Stimulated activated CD8-positive, alpha-beta memory T cell treated with anti-CD3 and anti-CD28 coated beads, Interleukin-4, amount 100 ng/mL, for 1 hour (primary cell): ENCODE data around the gene DYNC2H1.

ENCODE experiments used
- DNase-seq, 2 donors: peaks; one replicate each; pipeline ENCODE4 v3.0.0-alpha.2; 2020; ENCODE audit warnings: low read depth in 2 of 2, low spot score in 1 of 2

The DYNC2H1 gene, protein sequence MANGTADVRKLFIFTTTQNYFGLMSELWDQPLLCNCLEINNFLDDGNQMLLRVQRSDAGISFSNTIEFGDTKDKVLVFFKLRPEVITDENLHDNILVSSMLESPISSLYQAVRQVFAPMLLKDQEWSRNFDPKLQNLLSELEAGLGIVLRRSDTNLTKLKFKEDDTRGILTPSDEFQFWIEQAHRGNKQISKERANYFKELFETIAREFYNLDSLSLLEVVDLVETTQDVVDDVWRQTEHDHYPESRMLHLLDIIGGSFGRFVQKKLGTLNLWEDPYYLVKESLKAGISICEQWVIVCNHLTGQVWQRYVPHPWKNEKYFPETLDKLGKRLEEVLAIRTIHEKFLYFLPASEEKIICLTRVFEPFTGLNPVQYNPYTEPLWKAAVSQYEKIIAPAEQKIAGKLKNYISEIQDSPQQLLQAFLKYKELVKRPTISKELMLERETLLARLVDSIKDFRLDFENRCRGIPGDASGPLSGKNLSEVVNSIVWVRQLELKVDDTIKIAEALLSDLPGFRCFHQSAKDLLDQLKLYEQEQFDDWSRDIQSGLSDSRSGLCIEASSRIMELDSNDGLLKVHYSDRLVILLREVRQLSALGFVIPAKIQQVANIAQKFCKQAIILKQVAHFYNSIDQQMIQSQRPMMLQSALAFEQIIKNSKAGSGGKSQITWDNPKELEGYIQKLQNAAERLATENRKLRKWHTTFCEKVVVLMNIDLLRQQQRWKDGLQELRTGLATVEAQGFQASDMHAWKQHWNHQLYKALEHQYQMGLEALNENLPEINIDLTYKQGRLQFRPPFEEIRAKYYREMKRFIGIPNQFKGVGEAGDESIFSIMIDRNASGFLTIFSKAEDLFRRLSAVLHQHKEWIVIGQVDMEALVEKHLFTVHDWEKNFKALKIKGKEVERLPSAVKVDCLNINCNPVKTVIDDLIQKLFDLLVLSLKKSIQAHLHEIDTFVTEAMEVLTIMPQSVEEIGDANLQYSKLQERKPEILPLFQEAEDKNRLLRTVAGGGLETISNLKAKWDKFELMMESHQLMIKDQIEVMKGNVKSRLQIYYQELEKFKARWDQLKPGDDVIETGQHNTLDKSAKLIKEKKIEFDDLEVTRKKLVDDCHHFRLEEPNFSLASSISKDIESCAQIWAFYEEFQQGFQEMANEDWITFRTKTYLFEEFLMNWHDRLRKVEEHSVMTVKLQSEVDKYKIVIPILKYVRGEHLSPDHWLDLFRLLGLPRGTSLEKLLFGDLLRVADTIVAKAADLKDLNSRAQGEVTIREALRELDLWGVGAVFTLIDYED (N-terminal part only)

DNA sequence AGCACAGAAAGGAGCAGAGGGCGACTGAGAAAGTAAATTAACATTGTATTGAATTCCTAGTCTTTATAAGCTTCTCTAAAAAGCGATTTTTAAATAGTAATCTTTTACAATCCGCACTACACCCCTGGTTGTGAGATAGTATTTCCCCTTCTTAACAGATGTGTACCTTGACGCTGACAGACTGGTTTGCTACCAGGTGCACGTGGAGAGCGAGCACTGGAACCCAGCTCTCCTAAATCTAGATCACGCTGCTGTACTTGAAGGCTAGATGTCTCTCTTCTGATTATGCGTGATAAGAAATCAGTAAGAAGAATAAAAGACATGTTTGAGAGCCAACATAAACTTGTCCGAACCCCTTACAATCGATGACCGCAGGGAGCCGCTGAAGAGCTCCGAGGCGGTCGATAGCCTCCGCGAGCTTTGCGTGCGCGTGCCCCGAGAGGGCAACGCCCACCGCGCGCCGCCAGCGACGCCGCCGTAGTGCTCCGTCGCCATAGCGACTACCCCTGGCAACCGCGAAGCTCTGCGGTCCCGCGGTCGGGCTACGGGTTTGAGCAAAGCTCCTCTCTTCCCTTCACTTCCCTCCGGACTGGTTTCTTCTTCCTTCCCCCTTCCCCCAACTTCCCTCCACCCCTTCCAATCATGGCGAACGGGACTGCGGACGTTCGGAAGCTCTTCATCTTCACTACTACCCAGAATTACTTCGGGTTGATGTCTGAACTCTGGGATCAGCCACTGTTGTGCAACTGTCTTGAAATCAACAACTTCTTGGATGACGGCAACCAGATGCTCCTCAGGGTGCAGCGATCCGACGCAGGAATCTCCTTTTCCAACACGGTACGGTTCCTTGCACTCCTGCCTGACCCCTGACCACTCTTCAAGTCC, at the start of gene DYNC2H1:
Gene DYNC2H1 (plus strand): TSS at position 494 of the 885 bp plus-strand sequence. CDS start 149 bp downstream, at position 643.
- DNase-seq, result peak; percentile 69 to 76

DNA sequence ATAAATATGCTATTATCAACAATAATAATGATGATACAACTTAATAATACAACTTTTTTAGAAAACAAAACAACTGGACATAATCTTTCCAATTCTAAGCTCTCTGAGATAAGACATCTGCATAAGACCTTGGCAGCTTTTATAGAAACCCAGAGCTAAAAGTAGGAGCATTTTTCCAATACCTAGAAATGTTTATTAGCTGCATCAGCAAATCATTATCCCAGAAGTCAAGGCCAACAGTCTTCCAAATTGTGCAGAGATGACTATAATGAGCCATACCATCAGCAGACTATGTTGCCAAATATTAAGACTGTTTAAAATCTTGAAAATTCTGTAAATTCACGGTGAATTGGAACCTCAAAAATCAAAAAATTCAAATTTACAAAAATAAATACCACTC, 47.6 kb upstream of the DYNC2H1 start:
- no peak for DNase-seq

DNA sequence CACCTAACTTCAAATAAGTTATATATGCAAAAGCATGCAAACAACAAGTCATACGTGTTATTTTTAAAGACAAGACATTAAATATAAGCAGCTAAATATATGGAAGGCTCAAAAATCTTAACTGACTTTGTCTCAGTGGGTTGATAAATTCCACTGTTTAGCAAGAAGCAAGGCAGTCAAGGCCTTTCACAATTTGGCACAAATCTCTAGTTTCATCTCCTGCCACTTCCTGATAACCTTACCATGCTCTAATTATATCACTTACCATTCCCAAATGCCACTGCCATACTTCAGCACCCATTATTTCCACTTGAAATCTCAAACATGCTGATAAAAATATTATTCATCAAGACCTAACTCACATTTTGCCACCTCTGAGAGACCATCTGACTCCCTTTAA, 42.1 kb upstream of the DYNC2H1 start:
- no peak for DNase-seq

DNA sequence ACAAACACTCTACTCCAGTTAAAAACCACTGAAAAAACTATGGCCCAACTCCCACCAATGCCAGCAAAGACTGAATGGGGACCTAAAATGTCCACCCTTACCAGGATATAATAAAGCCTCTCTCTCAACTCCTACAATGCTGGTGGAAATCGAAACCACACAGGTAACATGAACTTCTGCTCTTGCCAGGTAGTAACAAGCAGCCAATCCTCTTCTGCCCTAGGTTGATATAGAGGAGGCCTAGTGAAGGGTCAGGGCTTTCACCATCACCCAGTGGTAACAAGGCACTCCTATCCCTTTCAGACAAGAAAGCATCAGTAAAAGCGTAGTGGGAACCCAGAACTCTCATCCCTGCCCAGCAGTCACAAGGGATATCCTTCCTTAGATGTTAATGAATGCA, 39.9 kb upstream of the DYNC2H1 start:
- DNase-seq, result no peak

DNA sequence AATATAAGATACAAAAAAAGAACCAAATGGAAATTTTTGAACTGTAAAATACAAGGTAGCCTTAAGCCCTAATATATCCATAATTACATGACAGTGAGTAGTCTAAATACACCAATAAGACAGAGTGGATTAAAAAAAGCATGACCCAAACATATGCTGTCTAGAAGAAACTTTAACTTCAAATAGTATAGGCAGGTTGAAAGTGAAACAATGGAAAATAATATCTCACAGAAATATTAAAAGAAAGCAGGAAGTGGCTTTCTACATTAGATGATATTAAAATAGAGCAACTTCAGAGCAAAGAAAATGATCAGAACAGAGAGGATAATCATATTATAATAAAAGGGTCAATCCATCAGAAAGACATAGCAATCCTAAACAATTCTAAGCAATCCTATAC, 39.1 kb upstream of the DYNC2H1 start:
- no peak for DNase-seq

DNA sequence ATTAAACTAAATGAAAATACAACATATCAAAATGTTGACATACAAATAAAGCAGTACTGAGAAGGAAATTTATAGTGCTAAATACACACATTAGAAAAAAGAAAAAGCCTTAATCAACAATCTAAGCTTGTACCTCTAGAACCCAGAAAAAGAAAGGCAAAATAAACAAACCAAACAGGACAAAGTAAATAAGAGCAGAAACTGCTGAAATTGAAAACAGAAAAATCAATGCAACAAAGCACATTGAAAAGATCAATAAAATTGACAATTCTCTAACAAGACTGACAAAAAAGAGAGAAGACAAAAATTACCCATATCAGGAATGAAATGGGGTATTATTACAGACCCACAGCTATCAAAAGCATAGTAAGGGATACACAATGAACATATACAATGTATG, 38.2 kb upstream of the DYNC2H1 start:
- DNase-seq, result no peak

DNA sequence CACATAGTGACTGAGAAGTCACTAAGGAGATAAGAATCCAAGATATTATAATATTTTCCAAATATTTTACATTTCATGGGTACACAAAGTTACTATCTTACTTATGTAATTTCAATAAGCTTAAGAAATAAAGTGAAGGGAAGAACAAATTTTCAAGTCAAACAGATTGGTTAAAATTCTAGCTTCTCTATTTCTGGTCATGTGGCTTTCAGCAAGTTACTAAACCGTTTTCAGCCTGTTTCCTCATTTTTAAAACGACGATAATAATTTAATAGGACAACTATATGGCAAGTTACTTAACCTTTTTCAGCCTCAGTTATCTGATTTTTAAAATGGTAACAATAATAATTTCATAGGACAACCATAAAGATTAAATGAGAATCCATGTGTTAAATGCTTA, 32.9 kb upstream of the DYNC2H1 start:
- DNase-seq, result no peak

DNA sequence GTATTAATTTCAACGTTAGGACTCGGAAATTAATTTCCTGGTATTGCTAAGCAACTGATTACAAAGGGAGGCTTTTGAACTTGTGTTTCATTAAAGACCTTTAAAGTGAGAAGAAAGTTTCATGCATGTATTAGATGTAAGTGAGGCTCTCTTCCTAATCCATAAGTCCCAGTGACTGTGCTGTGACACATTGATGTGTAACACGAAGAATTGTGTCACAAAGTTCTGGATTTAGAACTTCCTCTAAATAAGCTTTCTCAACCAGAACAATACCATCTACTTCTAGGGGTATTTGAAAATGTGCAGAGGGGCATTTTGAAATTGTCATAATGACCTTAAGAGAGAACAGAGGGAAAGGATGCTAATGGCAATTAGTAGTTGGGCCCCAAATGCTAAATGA, 31.7 kb upstream of the DYNC2H1 start:
- no peak for DNase-seq

DNA sequence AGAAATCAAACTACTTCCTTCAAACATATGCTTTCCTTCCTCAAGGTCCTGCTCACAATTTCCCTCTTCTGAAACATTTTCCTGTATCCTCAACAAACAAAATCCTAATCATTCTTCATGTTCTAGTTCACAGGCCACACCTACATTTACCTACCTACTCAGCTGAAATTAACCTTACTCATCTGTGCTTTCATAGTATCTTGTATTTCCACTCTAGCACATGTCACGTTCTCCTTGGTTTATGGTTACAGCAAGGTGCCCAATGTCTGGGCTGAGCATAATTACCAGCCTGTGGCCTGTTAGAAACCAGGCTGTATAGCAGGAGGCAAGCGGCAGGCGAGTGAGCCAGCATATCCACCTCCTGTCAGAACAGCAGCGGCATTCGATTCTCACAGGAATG, 30.5 kb upstream of the DYNC2H1 start:
- no peak for DNase-seq

DNA sequence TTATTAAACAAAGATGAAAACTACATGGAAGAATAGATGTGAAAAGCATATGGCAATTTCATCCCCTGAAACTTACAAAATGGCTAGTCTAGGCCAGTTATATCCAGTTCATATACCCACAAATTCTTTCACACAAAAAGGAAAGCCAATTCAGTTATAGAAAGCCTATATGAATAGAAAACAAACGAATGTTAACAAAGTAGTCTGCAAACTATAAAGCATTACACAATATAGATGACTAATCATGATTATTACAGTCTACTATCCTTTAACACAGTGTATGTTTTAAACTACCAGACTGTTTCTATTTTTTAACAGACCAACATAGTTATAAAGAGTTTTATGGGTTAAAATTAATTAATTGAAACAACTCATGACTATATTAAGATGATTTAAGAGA, 29.4 kb upstream of the DYNC2H1 start:
- no peak for DNase-seq

DNA sequence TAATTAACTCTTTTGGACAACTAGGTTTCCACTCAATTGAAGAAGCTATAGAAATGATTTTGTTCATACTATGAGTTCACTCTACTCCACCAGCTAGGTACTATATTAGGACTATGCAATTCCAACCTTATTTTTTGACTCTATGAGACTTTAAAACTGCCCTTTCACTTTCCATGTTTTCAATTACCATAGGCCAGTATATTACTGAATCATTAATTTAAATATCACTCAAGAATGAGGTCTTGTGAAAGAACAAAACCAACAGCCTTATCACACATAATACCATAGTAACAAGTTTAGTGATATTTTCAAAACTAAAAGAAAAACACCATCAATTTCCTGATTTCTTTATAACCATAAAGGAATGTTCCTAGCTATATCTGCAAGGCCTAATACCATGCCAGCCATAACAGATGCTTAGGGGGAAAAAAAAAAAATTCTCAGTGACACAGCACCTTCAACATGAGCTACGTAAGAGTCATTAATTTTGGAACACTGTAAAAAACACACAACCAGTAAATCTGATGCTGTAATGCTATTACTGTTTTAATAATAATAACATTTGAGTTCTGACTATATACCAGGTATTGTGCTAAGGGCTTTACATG, 23.4 kb upstream of the DYNC2H1 start:
- DNase-seq, result no peak

DNA sequence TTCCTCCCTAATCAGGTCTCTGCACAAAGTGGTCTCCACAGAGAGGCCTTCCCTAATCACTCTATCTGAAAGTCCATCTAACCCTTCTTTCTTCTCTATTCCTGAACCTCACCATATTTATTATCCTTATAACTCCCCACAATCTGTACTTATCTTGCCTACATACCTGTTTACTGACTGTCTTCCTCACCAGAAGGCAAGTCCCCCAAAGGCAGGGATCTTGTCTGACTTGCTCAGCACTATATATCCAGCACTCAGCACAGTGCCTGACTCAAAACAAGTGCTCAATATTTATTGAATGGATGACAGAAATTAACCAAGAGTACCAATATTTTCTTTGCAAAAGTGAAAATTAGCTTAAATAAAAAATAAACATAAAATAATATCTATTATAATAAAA, 22.8 kb upstream of the DYNC2H1 start:
- no peak for DNase-seq

DNA sequence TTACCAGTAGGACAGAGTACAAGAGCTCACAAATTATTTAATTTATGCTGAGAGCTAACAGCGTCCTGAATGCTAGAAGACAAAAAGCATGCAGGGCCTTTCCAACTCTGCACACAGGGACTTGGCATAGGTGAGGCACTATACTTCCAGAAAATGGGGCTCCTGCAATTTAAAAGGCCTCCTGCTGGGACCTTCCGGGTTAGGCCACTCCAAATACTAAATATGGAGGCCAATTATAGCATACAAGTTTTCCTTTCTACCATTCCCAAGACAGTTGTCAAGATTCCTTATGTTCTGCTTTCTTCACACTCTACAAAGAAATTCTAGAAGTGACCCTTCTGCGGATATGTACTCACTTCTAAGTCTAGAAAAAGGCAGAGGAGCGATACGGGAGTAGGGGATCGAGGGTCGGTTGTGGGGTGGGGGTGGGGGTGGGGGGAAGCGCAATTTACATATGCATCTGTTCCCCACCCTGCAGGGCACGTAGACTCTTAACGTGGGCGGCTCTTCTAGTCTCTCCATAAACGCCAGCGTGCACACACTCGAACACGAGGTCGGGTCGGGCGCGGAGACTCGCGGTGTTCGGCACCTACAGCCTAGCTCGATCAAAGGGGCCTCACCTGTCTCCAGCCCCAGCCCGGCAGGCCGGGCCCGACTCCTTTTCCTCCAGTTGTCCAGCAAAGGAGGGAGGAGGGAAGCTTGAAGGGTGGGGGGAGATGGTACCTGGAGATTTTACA, 18.0 kb upstream of the DYNC2H1 start:
- DNase-seq, result no peak

DNA sequence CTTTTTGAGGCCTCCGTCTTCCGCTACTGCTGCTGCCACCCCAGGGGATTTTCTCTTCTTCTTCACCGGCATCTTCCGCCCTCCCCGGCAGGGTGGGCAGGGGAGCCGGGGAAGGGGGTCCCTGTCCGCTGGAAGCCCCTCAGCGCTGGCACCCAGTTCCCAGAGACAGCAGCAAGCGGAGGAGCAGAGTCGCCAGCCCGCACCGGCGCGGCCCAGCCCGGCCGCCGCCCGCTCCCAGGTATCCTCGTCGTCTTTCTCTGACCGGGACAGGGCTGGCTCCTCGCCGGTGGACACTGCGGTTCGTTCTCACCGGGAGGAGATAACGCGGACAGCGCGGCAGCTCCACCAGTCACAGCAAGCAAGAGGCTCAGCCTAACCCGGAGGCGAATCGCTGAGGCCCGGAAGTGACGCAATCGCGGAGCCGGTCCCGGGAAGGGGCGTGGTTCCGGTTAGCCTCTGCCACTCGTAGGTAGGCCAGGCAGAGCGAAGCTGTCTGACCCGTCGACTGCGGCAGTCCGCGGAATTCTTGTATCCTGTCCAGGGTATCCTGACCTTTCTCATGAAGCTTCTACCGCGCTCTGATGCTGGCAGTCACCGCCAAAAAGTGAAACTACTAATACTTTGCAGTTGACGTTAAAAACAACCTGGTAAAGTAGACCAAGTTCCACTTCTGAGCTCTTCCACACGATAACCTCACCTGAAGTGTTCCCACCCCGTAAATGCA, 17.3 kb upstream of the DYNC2H1 start, which contains the start of gene DCUN1D5:
Gene DCUN1D5 (minus strand): TSS at position 360 of the 724 bp plus-strand sequence. CDS start 288 bp downstream, at position 72.
- peak; percentile 90 to 95 for DNase-seq

DNA sequence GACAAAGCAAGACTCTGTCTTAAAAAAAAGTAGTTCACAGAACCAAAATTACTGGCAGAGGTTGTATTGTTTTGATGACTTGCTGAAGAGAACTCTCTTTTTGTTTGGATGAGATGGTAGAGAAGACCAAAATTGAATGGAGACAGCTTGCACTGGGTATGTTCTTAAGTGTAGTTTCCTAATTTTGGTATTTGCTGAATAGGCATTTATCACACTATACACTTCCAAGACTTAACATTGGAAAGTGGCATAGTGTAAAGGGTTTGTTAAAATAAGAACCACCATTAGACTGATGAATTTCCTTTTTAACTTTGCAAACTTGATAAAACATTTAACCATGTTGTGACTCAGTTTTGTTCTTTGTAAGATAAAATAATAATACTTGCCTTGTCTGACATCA, 11.9 kb upstream of the DYNC2H1 start:
- DNase-seq, result no peak

DNA sequence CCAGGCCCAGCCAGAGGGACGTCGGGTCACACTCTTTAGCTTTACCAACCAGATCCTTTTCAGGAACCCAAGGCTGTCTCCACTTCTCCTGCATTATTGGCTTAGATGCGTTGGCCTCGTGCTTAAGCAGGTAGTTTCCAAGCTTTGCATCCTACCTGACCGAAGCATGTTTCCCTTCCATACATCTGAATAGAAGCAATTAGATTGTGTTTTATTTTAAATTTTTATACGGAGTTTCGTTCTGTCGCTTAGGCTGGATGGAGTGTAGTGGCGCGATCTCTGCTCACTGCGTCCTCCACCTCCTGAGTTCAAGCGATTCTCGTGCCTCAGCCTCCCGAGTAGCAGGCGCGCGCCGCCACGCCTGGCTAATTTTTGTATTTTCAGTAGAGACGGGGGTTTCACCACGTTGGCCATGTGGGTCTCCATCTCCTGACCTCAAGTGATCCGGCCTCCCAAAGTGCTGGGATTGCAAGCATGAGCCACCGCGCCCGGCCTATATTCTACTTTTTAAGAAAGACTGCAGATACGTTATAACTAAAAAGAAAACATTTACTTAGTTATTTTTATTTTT, 677 bp downstream of the DYNC2H1 start:
- no peak for DNase-seq

DNA sequence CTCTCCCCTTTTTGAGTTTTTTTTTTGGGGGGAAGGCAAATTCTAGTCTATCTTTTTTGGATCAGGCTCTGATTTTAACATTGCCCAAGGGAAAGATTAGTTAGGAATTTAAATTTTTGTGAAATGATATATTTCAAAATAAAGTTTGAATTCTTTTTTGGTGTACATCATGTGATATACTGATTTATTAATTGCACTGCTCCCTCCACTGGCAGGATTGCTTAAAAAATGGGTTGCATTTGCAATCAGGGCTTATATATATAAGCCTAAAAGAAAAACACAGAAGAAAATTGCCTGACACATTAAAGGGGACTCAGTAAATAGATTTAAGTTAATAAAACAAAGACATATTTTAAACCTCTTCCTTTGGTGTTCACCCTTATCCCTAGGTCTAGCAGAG, 1.2 kb downstream of the DYNC2H1 start:
- no peak for DNase-seq

DNA sequence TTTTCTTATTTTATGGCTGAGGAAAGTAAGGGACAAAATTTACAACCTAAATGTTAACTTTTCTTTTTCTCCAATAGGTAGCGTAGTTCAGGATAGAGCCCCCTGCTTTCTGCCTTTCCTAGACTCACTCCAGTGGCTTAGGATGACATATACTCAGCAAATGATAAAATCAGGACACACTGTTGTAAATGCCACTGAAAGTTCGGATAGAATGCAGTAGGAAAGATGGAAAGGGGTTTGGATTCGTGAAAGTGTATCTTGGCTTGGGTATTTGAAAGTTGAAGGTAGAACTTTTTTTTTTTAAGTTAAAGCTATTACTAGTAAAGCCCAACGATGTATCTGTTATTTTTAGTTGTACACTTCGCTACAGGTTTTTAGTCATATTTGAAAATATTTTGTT, 2.2 kb downstream of the DYNC2H1 start:
- no peak for DNase-seq
